CD4-positive, alpha-beta memory T cell (primary cell): ENCODE results near the gene ATG10. TPM values are rescaled to one million over a fixed set of nuclear protein-coding genes. Genes with fewer than 3 reads are reported as not detected.

Experiments used
- CTCF ChIA-PET: fragments of 350-600 bp; sonication (Branson Sonifier 250); formaldehyde crosslinking; loops from one replicate; lab custom pipeline; 2021; ENCODE audit warnings: inconsistent platforms; ENCODE audit not compliant: partially characterized antibody; lab: Charles Lee
- POLR2A ChIA-PET: fragments of 350-600 bp; sonication (Branson Sonifier 250); formaldehyde crosslinking; loops from one replicate; lab custom pipeline; 2021; ENCODE audit not compliant: partially characterized antibody; lab: Charles Lee
- DNase-seq, 5 donors: peaks; one replicate each; pipeline versions ENCODE4 v3.0.0 to v3.0.0-alpha.2; 2020 to 2022; ENCODE audit warnings: mixed read lengths in 1 of 5
- H3K27ac ChIP-seq: one replicate; pipeline ENCODE4 v1.7.0; 2013; ENCODE audit warnings: low read depth, low read length
- H3K27me3 ChIP-seq: 2 replicates; pipeline ENCODE4 v1.7.0; 2013; ENCODE audit warnings: mild to moderate bottlenecking, low read length, moderate library complexity; ENCODE audit not compliant: insufficient read depth
- H3K36me3 ChIP-seq: 2 replicates; pipeline ENCODE4 v1.7.0; 2013; ENCODE audit warnings: mild to moderate bottlenecking, low read length, moderate library complexity; ENCODE audit not compliant: insufficient read depth
- H3K4me1 ChIP-seq: 2 replicates; pipeline ENCODE4 v1.7.0; 2013; ENCODE audit warnings: mild to moderate bottlenecking, low read length, moderate library complexity; ENCODE audit not compliant: insufficient read depth
- H3K4me3 ChIP-seq, 2 donors: one replicate each; pipeline ENCODE4 v1.7.0; 2013; ENCODE audit warnings: low read length in 2 of 2, mild to moderate bottlenecking in 1 of 2
- H3K9me3 ChIP-seq, 2 donors: one replicate each; pipeline ENCODE4 v1.7.0; 2013; ENCODE audit warnings: low read length in 2 of 2, control low read depth in 1 of 2; ENCODE audit not compliant: control insufficient read depth in 1 of 2
- H3K27ac Mint-ChIP-seq, 7 donors: one replicate each; pipeline ENCODE4 v1.8.0; 2020 to 2021; ENCODE audit warnings: mixed read lengths in 7 of 7, mild to moderate bottlenecking in 6 of 7, inconsistent platforms in 3 of 7, moderate library complexity in 3 of 7
- H3K27me3 Mint-ChIP-seq, 2 donors: one replicate each; pipeline ENCODE4 v1.8.0; 2020 to 2021; ENCODE audit warnings: mixed read lengths in 2 of 2
- H3K36me3 Mint-ChIP-seq, 2 donors: one replicate each; pipeline ENCODE4 v1.8.0; 2020 to 2021; ENCODE audit warnings: mixed read lengths in 2 of 2, inconsistent platforms in 1 of 2, mild to moderate bottlenecking in 1 of 2
- H3K4me1 Mint-ChIP-seq, 4 donors: one replicate each; pipeline ENCODE4 v1.8.0; 2020 to 2021; ENCODE audit warnings: mixed read lengths in 4 of 4, mild to moderate bottlenecking in 1 of 4
- H3K4me3 Mint-ChIP-seq, 8 donors: one replicate each; pipeline ENCODE4 v1.8.0; 2020 to 2021; ENCODE audit warnings: mixed read lengths in 8 of 8, mild to moderate bottlenecking in 7 of 8, moderate library complexity in 6 of 8, inconsistent platforms in 3 of 8
- H3K9me3 Mint-ChIP-seq, 8 donors: one replicate each; pipeline ENCODE4 v1.8.0; 2020 to 2021; ENCODE audit warnings: mixed read lengths in 8 of 8, mild to moderate bottlenecking in 5 of 8, inconsistent platforms in 3 of 8, moderate library complexity in 1 of 8
- intact Hi-C: fragments of 100-400 bp; cut with micrococcal nuclease; formaldehyde crosslinking; loops from one replicate; pipeline ENCODE4 v1.15.1; 2023
- polyA plus RNA-seq, 2 donors: library from polyadenylated mRNA; unstranded; fragments of 300-500 nt; fragmentation: Illumina TruSeq; gene quantifications; one replicate each; pipeline ENCODE4 v1.2.3, GENCODE V29; 2021
- total RNA-seq, 2 experiments: library from RNA; stranded (reverse); gene quantifications; one replicate each; pipeline ENCODE4 v1.2.3, GENCODE V29; 2021

Gene ATG10
- total and polyA plus RNA-seq, 4 experiments from 2014 or later, result 7.3 to 10.5 (median 7.7) TPM

GRCh38 chr5:82150559-82150958 lies 178.7 kb downstream of the ATG10 start:
- H3K27ac ChIP-seq, result no peak overlapping the region
- no peaks in the 10 kb centered on the region for H3K36me3 ChIP-seq
- ChIA-PET CTCF (no interaction called here), POLR2A (no interaction called here)
- H3K4me3 ChIP-seq, result no peak overlapping the region
- H3K27me3 ChIP-seq, result no peaks in the 10 kb centered on the region
- intact Hi-C loops, result no loop called here
- no peaks in the 10 kb centered on the region for H3K9me3 ChIP-seq
- Mint-ChIP-seq H3K9me3 (peaks cover 0 to 2% (median 0%) of the 10 kb centered on the region in 8 donors), H3K4me3 (no peak overlapping the region), H3K4me1 (no peaks in the 10 kb centered on the region), H3K36me3 (peaks cover 0 to 5% of the 10 kb centered on the region in 2 donors), H3K27ac (no peak overlapping the region), H3K27me3 (no peaks in the 10 kb centered on the region)
- no peaks in the 10 kb centered on the region for H3K4me1 ChIP-seq
- no peak for DNase-seq

GRCh38 chr5:82151204-82151603 lies 179.4 kb downstream of the ATG10 start:
- POLR2A ChIA-PET, result no interaction called here

GRCh38 chr5:82151662-82152061 lies 179.8 kb downstream of the ATG10 start:
- intact Hi-C loops, result no loop called here
- no peaks in the 10 kb centered on the region for H3K36me3 ChIP-seq
- H3K4me3 ChIP-seq, result no peak overlapping the region
- no peaks in the 10 kb centered on the region for H3K27me3 Mint-ChIP-seq
- POLR2A ChIA-PET, result no interaction called here
- H3K9me3 ChIP-seq, result no peaks in the 10 kb centered on the region
- H3K27me3 ChIP-seq, result no peaks in the 10 kb centered on the region
- no peak overlapping the region for H3K27ac ChIP-seq
- peaks cover 0 to 5% of the 10 kb centered on the region in 2 donors for H3K36me3 Mint-ChIP-seq
- H3K9me3 Mint-ChIP-seq, result no peaks in the 10 kb centered on the region
- CTCF ChIA-PET, result interaction anchor here (0.7 kb wide), 1 partner anchor 396 kb away, joined by 3 read pairs; no protein-coding TSS in a partner anchor
- DNase-seq, result no peak
- H3K4me1 ChIP-seq, result no peaks in the 10 kb centered on the region
- no peak overlapping the region for H3K4me3 Mint-ChIP-seq
- H3K4me1 Mint-ChIP-seq, result no peaks in the 10 kb centered on the region
- no peak overlapping the region for H3K27ac Mint-ChIP-seq

More at GRCh38 chr5:82151204-82151603, 179.4 kb downstream of the ATG10 start:
- H3K4me3 Mint-ChIP-seq, result no peak overlapping the region
- Histone ChIP-seq H3K4me3 (no peak overlapping the region), H3K27me3 (no peaks in the 10 kb centered on the region), H3K36me3 (no peaks in the 10 kb centered on the region), H3K27ac (no peak overlapping the region), H3K9me3 (no peaks in the 10 kb centered on the region), H3K4me1 (no peaks in the 10 kb centered on the region)
- no peak for DNase-seq
- no peak overlapping the region for H3K27ac Mint-ChIP-seq
- H3K4me1 Mint-ChIP-seq, result no peaks in the 10 kb centered on the region
- CTCF ChIA-PET, result interaction anchor here (0.7 kb wide), 1 partner anchor 395 kb away, joined by 3 read pairs; no protein-coding TSS in a partner anchor
- intact Hi-C loops, result no loop called here
- H3K9me3 Mint-ChIP-seq, result peaks cover 0 to 2% (median 0%) of the 10 kb centered on the region in 8 donors
- H3K36me3 Mint-ChIP-seq, result peaks cover 0 to 5% of the 10 kb centered on the region in 2 donors
- H3K27me3 Mint-ChIP-seq, result no peaks in the 10 kb centered on the region

GRCh38 chr5:82152978-82153481 lies 181.2 kb downstream of the ATG10 start:
- ChIA-PET POLR2A (no interaction called here), CTCF (interaction anchor here (0.9 to 1.5 kb wide), 3 partner anchors 11 to 748 kb away, joined by 3 to 4 read pairs (median 3); no protein-coding TSS in a partner anchor)
- intact Hi-C loops, result no loop called here
- no peak overlapping the region for H3K4me3 Mint-ChIP-seq
- DNase-seq, result no peak
- H3K4me1 ChIP-seq, result no peaks in the 10 kb centered on the region
- no peak overlapping the region for H3K4me3 ChIP-seq
- H3K27ac Mint-ChIP-seq, result no peak overlapping the region
- no peaks in the 10 kb centered on the region for H3K36me3 ChIP-seq
- H3K27me3 Mint-ChIP-seq, result no peaks in the 10 kb centered on the region
- H3K36me3 Mint-ChIP-seq, result no peaks in the 10 kb centered on the region
- no peaks in the 10 kb centered on the region for H3K9me3 ChIP-seq
- no peak overlapping the region for H3K27ac ChIP-seq
- H3K4me1 Mint-ChIP-seq, result no peaks in the 10 kb centered on the region
- H3K27me3 ChIP-seq, result no peaks in the 10 kb centered on the region
- H3K9me3 Mint-ChIP-seq, result no peaks in the 10 kb centered on the region

GRCh38 chr5:82154776-82155175 lies 183.0 kb downstream of the ATG10 start:
- intact Hi-C loops, result no loop called here
- no peaks in the 10 kb centered on the region for H3K4me1 Mint-ChIP-seq
- H3K9me3 ChIP-seq, result no peaks in the 10 kb centered on the region
- H3K4me3 ChIP-seq, result no peak overlapping the region
- H3K27me3 Mint-ChIP-seq, result no peaks in the 10 kb centered on the region
- H3K9me3 Mint-ChIP-seq, result no peaks in the 10 kb centered on the region
- no peaks in the 10 kb centered on the region for H3K36me3 Mint-ChIP-seq
- no peak overlapping the region for H3K27ac Mint-ChIP-seq
- CTCF ChIA-PET, result no interaction called here
- no peak overlapping the region for H3K4me3 Mint-ChIP-seq
- no peaks in the 10 kb centered on the region for H3K4me1 ChIP-seq
- no peaks in the 10 kb centered on the region for H3K36me3 ChIP-seq
- H3K27ac ChIP-seq, result no peak overlapping the region
- no peak for DNase-seq
- no peaks in the 10 kb centered on the region for H3K27me3 ChIP-seq
- POLR2A ChIA-PET, result no interaction called here

- no peak overlapping the region for H3K27ac Mint-ChIP-seq
- Histone ChIP-seq H3K27ac (no peak overlapping the region), H3K27me3 (no peaks in the 10 kb centered on the region), H3K4me3 (no peak overlapping the region), H3K4me1 (no peaks in the 10 kb centered on the region), H3K9me3 (no peaks in the 10 kb centered on the region), H3K36me3 (no peaks in the 10 kb centered on the region)
- POLR2A ChIA-PET, result no interaction called here
- no peak for DNase-seq
- intact Hi-C loops, result no loop called here
- H3K9me3 Mint-ChIP-seq, result no peaks in the 10 kb centered on the region
- H3K4me1 Mint-ChIP-seq, result no peaks in the 10 kb centered on the region
- H3K36me3 Mint-ChIP-seq, result no peaks in the 10 kb centered on the region
- no peak overlapping the region for H3K4me3 Mint-ChIP-seq
- H3K27me3 Mint-ChIP-seq, result no peaks in the 10 kb centered on the region
- CTCF ChIA-PET, result no interaction called here
Observed at GRCh38 chr5:82155305-82155704, 183.5 kb downstream of the ATG10 start.

GRCh38 chr5:82156874-82157273 lies 185.1 kb downstream of the ATG10 start:
- Mint-ChIP-seq H3K4me3 (no peak overlapping the region), H3K36me3 (no peaks in the 10 kb centered on the region), H3K9me3 (no peaks in the 10 kb centered on the region), H3K27ac (no peak overlapping the region), H3K4me1 (no peaks in the 10 kb centered on the region), H3K27me3 (no peaks in the 10 kb centered on the region)
- ChIA-PET CTCF (interaction anchor here (1.0 to 2.4 kb wide), 2 partner anchors 9 to 11 kb away, joined by 3 to 8 read pairs; no protein-coding TSS in a partner anchor), POLR2A (no interaction called here)
- H3K9me3 ChIP-seq, result no peaks in the 10 kb centered on the region
- H3K27me3 ChIP-seq, result no peaks in the 10 kb centered on the region
- H3K27ac ChIP-seq, result no peak overlapping the region
- no peaks in the 10 kb centered on the region for H3K36me3 ChIP-seq
- no peak for DNase-seq
- no peak overlapping the region for H3K4me3 ChIP-seq
- intact Hi-C loops, result no loop called here
- H3K4me1 ChIP-seq, result no peaks in the 10 kb centered on the region
